GM21423 (cell line): ENCODE results near the gene CASZ1.

Source experiments
- ATAC-seq: cut with Tn5 transposase; IDR thresholded peaks from one replicate; pipeline ENCODE4 v1.9.1; 2021; ENCODE audit warnings: mild to moderate bottlenecking, moderate library complexity; ENCODE audit not compliant: unreplicated experiment

Gene CASZ1

GRCh38 chr1:10710489-10710888 is 86.0 kb downstream of the CASZ1 start:
- no peak for ATAC-seq

- no peak for ATAC-seq
Measured at GRCh38 chr1:10709646-10710045, 86.8 kb downstream of the CASZ1 start.

- no peak for ATAC-seq
Measured at GRCh38 chr1:10709165-10709564, 87.3 kb downstream of the CASZ1 start.

GRCh38 chr1:10708757-10709156 is 87.7 kb downstream of the CASZ1 start:
- ATAC-seq = no peak

- no peak for ATAC-seq
Measured at GRCh38 chr1:10707208-10707607, 89.2 kb downstream of the CASZ1 start.

GRCh38 chr1:10706376-10706913 is 90.0 kb downstream of the CASZ1 start:
- no peak for ATAC-seq

GRCh38 chr1:10705953-10706352 is 90.5 kb downstream of the CASZ1 start:
- no peak for ATAC-seq

GRCh38 chr1:10704368-10704882 is 92.0 kb downstream of the CASZ1 start:
- ATAC-seq = no peak

GRCh38 chr1:10703702-10704101 is 92.7 kb downstream of the CASZ1 start:
- no peak for ATAC-seq

- ATAC-seq = no peak
Measured at GRCh38 chr1:10701145-10701544, 95.3 kb downstream of the CASZ1 start.

GRCh38 chr1:10699470-10699835 is 97.0 kb downstream of the CASZ1 start:
- no peak for ATAC-seq

- ATAC-seq = no peak
Measured at GRCh38 chr1:10698726-10699469, 97.5 kb downstream of the CASZ1 start.

GRCh38 chr1:10697621-10698160 is 98.8 kb downstream of the CASZ1 start:
- no peak for ATAC-seq

GRCh38 chr1:10696977-10697376 is 99.5 kb downstream of the CASZ1 start:
- no peak for ATAC-seq

- peak; percentile 51 for ATAC-seq
Measured at GRCh38 chr1:10694633-10695627, 101.5 kb downstream of the CASZ1 start.

- ATAC-seq = peak; percentile 47
Measured at GRCh38 chr1:10694274-10694632, 102.2 kb downstream of the CASZ1 start.

- peak; percentile 20 for ATAC-seq
Measured at GRCh38 chr1:10693497-10694273, 102.8 kb downstream of the CASZ1 start.

- ATAC-seq = no peak
Measured at GRCh38 chr1:10693152-10693496, 103.3 kb downstream of the CASZ1 start.

GRCh38 chr1:10692401-10693021 is 103.9 kb downstream of the CASZ1 start:
- ATAC-seq = no peak

GRCh38 chr1:10691740-10692125 is 104.7 kb downstream of the CASZ1 start:
- ATAC-seq = no peak
